Measurements from ENCODE around the gene KCNJ18. TPM values are rescaled to one million over a fixed set of nuclear protein-coding genes. Genes with fewer than 3 reads are reported as not detected.
A peak's percentile ranks its signal among the peaks of the same experiment; 100 is the strongest.
"Not testable (repeated sequence)": the region's sequence is repeated elsewhere in the genome, so short reads cannot be mapped to it uniquely, and the experiment has no call there.

The KCNJ18 gene
- total RNA-seq, 1 donor from 2014 or later: not detected

DNA sequence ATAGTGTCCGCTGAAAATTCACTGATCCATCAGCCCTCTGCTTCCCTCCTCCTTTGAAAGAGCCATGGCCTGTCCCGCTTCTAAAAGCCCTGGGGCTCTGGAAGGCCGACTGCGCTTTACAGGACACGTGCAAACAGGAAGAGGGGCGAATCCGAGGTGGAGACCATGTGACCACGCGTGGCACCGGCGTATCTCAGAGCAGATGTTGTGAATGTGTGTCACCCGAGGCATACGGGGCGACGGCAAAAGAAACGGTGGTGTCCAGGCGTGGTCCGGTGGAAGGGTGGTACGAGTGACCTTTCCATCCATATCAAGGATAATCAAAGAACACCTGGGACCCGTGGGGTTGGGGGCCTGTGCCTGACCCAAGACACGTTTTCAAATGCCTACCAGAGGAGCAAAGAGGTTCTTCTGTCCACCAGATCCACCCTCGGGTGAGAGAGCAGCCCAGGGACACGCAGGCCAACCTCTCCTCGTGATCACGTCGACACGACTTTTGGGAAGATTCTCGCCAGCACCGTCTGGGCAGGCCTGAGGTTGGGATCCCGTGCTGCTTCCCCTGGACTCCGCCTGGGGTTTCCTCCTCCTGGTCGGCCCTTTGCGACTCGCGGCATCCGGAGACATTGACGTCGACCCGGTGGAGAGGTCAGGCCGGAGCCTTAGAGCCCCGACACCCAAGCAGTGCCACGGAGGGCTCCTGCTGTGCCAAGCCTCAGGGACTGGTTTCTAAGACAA is 7.1 kb upstream of the KCNJ18 start:
- DNase-seq: not testable (repeated sequence)

DNA sequence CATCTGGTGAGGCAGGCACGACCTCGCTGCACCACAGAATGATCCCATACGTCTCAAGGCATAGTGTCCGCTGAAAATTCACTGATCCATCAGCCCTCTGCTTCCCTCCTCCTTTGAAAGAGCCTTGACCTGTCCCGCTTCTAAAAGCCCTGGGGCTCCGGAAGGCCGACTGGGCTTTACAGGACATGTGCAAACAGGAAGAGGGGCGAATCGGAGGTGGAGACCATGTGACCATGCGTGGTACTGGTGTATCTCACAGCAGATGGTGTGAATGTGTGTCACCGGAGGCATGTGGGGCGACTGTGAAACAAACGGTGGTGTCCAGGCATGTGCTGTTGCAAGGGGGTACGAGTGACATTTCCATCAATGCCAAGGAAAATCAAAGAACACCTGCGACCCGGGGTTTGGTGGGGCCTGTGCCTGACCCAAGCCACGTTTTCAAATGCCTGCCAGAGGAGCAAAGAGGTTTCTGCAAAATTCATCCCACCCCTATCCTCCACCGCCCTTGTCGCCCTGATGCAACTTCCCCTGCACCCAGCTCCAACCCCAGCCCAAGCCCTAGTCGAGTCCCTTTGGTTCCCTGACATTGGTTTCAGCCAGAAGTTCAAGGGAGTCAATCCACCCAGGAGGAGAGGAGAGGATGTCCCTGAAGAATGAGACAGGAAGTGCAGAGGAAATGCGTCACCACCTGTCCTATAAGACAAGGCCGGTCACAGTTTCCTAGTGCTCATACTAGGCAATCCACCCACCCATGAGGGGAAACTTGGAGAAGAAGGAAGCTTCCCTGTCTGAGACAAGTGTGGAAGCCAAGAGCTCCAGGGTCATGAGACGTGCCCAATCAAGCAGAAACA is 5.9 kb upstream of the KCNJ18 start:
- DNase-seq: no peak

DNA sequence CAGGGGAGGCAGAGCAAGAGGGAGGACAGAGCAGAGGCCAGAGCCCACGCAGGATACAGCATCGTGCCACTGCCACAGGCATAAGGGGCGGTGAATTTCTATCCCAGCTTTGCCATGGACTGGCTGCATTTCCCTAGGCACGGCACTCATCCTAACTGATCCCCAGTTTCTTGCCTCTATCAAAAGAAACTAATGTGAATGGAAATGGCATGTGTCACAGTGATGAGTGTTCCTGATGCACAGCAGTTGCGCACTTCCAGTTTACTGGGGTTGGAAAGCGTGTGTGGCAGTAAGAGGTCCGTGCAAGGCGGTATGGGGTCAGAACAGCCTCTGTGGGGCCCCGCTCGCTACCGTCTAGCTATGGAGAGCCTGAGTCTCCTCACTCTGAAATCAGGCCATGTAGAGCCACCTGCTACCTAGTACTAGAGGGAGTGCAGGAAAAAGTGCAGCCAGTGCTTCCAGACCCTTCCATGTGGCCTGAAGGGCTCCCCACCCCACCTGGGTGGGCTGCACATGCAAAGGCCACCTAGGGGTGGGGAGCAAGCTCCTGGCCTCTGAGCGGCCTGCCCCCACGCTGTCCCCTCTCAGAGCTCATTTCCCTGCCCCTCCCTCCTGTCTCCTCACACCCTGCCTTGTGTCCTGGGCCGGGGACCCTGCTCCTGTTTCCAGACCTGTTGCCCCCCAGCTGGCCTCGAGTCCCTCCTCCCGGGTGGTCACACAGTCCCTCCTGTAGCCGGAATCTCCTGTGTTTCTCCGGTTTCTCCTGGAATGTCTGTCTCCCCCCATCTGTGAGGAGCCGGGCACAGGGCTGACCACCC is 5.0 kb upstream of the KCNJ18 start:
- DNase-seq: no peak

DNA sequence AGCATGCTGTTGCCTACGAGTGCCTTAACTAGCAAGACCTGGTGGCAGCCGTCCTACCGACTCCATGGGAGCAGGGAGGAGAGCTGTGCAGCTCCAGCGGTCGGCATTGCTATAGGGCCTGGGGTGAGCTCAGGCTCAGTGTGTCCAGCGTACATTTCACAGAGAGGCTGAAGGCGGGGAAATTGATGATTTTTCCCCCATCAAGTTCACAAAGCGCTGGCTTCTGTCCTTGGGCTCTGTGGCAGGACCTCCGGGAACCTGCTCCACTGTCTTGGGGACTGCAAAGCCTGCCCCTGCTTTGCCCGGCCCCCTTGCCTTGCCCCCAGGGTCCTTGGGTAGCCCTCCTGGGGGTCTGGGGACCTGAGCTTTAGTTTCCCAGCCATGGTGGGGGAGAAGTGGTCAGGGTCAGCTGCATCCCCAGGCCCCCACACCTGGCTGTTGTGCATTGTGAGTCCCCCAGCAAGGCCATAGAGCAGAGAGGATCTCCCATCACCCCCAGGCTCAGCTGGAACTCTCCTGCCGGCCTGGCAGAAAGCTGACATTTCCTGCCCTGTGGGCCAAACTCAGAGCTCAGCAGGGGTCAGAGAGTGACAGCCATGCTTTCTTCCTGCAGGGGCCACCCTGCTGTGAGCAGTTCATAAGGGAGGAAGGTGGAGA is 3.9 kb upstream of the KCNJ18 start:
- no peak for DNase-seq

DNA sequence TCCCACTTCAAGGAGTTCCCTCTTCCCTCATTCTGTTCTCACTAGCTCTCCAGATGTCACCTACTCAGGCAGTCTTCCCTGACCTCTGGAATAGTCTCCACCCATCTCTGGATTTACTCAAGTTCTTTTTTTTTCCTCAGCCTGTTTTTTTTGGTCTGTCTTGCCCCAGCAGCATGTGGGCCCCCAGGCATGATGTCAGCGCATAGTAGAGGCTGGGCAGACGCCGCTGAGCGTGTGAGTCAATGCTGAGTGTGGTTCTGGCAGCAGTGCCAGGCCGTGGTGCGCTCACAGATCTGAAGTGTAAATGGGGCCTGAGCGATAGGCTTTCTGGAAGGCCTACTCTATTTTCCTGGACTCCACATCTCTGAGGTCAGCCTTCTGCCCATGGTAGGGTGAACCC is 2.7 kb upstream of the KCNJ18 start:
- peak; percentile 33 for DNase-seq

DNA sequence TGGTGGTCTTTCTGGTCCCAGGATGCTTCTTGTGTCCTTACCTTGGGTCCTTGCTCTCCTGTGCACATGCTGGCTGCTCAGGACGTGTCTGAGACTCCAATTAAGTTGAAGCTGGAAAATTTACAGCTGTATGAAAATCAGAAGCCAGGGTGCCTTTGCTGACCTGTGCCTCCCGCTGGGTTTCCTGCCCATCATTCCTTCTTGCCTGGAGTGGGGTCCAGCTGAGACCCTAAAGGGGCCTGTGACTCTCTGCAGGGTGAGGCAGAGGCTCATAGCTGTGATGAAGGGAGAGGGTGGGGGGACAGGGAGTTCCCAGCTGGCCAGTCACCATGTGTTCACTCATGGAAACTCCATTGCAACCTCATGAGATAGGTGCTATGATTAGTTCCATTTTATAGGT is 1.5 kb upstream of the KCNJ18 start:
- DNase-seq: not testable (repeated sequence)

DNA sequence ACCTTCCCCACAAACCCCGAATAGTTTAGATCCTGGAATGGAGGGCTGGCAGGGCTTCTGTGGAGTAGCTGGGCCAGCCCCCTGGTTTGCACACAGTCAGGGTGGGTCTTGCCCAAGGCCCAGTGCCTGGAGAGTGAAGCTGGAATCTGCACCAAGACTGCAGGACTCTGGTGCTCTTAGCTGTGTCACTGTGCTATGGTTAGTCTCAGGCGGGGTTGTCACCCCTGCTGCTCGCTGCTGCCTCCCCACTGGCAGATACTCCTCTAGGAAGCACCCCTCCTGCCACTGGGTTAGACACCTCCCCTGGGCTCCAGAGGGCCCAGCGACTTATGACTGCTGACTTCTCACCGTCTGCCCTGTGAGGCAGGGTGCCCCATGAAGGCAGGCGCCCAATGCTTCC is 842 bp upstream of the KCNJ18 start:
- not testable (repeated sequence) for DNase-seq

DNA sequence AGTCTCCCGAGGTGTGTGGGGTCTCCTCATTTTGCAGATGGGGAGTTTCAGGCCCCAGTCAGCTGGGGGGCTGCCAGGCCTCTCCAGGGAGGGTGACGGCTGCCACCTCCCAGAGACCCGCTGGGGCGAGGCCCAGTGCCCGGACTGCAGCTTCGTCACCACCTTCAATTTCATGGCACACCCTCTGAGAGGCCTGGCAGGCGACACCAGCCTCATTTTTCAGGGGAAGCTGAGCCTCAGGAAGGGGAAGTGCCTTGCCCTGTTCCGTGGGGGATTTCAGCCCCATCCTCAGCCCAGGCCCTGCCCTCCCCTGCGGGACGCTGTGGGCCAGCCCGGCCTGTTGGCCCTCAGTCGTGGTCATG is 362 bp downstream of the KCNJ18 start:
- DNase-seq: not testable (repeated sequence)

DNA sequence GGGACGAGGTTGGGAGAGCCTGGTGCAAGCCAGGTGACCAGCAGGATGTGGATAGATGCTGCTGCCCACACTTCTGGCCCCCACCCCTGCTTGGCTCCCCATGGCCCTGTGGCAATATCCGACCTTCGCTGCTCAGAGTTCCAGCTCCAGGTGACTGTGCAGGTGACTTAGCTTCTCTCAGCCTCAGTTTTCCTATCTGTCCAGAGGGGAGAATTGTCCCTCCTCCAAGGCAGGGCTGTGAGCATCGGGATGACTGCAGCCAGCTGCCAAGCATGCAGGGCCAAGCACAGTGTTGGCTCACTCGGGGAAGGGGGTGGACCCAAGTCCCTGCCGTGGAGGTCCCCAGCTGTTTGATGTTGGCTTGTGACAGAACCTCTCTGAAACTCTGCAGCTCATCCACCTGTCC is 1.1 kb downstream of the KCNJ18 start:
- DNase-seq: not testable (repeated sequence)

DNA sequence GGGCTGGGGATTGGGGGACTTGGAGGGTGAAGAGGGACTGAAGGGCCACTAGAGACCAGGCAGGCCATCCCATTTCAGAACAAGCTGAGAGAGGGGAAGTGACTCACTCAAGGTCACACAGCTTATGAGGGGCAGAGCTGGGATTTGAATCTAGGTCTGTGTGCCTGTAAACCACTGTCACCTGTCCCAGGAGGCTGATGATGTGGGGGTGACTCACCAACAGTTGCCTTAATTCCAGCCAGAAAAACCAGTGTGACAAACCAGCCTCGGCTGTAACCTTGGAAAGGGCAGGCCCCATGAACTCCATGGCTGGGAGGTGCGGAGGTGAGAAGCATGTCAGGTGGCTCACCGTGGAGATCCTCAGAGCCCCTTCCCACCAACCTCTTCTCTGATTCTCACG is 1.6 kb downstream of the KCNJ18 start:
- not testable (repeated sequence) for DNase-seq

DNA sequence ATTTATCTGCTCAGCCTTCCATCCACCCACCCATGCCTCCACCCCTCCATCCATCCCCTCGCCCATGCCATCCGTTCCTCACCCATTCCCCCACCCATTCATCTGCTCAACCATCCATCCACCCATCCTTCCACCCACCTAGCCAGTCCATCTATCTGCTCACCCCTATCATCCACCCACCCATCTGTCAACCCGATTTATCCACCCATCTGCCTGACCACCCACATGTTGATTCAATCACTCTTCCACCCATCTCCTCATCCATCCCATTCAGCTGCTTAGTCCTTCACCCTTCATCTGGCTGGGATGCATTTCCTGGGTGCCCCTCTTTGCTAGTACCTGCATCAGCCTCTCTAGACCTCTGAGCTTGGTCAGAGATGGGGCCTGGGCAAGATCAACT is 3.9 kb downstream of the KCNJ18 start:
- DNase-seq: not testable (repeated sequence)

DNA sequence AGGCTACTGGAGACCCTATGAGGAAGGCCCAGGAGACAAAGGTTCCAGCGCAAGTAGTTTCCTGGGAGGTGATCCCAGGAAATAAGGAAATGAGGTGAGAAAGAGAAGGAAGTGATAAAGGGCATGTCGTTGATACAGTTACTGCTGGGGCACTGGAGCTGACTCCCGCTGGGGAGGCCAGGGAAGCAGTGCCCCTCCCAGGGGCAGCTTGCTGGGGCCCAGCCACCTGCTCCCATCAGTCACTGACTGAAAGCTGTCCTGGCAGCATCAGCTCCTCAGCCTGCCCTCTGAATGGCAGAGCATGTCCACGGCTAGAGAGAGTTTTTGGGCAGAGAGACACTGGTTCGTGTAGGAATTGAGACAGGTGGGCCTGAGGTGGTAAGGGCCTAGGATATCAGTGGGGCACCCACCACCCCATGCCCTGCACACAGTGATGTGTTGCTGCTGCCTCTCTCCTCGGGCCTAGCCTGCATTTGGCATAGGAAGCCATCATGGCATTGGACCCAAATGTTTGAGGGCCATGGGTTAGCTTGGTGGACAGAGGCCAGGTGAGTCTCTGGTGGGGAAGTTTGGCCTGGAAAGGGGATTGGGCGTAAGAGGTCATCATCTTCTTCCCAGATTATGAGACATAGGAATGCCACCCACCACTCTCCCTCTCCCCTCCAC is 4.7 kb downstream of the KCNJ18 start:
- not testable (repeated sequence) for DNase-seq

DNA sequence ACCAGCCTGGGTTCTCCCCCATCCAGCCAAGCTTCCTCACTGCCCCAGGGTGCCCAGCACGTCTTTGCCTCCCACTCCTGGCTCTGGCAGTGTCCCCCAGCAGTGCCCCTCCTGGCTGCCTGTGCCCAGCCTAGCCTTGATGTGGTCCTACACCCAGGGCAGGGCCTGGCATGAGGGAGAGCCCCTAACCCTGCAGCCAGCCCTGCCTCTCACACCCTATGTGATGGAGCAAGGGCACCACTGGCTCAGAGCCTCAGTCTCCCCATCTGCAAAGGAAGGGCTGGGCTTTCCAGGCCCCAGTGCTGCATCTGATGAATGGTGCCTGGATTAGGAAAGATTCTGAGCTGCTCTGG is 5.2 kb downstream of the KCNJ18 start:
- DNase-seq: not testable (repeated sequence)

DNA sequence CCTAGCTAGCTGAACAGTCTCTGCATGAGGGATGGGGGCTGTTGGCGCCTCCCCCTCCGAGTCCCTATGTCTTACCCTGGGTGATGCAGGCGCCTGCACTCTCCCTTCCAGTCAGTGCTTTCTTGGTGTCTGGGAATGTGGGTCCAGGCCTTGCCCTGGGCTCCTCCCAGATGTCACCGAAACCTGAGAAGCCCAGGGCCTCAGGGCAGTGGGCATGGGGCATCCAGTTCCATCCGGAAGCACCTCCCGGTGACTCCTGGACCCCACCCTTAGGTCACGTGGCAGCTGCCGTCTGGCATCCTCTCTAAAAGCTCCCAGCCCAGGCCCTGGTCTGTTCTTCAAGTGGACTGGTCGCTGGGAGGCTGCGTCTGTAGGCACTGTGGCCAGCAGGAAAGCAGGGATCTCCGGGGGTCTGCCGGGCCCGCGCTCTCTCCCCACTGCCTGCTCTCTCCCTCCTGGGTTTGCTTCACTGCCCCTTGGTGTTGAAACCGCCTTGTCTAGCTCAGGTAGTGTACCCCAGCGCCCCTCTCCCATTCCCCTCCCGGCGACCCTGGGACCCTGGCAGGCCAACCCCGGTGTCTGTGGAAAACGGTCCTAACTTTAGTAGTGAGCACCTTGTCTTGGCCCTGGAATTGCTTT is 6.2 kb downstream of the KCNJ18 start:
- not testable (repeated sequence) for DNase-seq

DNA sequence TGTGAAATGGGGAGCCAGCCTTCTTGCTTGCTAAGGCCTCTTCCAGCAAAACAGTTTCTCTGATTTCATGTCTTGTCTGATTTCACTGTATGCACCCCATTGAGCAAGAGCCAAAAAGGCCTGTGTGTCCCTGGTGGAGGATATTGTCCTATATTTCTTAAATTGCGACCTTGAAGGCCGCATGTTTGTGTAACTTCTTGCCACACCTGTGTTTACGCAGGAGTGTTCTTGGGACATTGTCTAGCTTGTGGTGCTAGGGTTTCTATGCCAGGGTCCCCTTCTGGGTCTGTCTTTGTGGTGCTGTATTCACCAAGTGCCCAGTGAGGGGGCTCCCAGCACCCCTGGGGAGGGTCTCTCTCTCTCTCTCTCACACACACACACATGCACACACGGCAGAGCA is 6.8 kb downstream of the KCNJ18 start:
- DNase-seq: not testable (repeated sequence)

DNA sequence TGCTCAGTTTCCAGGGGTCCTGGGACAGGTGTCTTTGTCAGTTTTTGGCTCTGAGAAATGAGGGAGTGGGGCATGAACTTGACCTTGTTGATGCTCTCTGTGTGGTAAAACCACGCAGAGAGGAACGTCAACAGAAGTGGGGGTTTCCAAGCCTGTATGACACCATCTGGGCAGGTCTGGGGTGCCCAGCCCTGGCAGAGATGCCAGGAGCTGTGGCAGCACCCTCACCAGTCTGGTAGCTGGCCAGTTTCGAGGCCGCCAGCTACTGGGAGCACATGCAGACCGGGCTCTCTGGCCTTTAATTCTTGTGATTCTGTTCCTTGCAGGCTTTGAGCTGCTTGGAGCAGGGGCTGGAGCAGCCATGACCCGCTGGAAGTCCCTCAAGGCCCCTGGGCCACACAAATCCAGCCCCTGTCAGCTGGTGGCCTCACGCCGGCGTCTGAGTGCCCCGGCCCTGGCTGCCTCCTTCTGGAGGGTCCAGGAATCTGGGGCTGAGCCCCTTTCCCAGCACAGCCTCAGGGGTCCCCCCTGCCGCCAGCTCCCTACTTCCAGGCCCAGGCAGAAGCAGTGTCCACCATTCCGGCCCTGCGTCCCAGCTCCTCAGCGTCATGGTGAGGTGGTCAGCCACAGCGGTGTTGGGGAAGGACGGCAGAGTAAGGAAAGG is 7.4 kb downstream of the KCNJ18 start:
- DNase-seq: not testable (repeated sequence)

DNA sequence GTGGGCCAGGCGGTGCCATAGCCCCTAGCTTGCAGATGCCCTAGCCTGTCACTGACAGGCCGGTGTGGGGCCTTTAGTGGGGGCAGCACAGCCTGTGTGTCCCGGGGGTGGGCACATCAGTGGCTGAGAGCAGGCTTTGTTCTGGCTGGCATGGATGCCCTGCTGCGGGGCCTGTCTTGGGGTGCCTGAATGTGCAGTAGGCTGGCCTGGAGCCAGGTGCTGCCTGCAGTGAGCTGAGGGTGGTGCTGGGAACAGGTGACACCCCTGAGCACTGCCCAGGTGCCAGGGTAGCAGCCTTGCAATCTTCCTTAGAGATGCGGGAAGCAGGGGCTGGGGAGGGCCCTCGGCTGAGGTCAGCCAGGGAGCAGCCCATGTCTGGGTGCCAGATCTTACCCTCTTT is 8.8 kb downstream of the KCNJ18 start:
- DNase-seq: not testable (repeated sequence)

DNA sequence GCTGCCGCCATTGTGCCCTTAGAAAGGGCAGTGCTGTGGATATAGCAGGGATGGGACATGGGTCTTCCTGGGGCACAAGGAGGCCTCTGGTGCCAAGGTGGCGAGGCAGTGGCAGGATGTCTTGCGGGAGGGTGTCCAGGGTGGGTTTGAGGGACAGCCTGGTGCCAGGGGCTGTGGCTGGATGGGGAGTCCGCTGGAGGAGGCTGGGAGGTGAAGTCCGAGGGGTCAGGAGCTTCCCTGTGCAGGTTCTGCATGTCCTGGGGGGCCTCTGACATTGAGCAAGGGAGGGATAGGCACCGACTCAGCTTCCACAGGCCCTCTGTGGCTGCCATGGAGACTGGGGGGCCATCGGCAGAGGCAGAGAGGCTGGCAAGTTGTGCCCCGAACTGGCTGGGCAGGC is 9.7 kb downstream of the KCNJ18 start:
- not testable (repeated sequence) for DNase-seq

DNA sequence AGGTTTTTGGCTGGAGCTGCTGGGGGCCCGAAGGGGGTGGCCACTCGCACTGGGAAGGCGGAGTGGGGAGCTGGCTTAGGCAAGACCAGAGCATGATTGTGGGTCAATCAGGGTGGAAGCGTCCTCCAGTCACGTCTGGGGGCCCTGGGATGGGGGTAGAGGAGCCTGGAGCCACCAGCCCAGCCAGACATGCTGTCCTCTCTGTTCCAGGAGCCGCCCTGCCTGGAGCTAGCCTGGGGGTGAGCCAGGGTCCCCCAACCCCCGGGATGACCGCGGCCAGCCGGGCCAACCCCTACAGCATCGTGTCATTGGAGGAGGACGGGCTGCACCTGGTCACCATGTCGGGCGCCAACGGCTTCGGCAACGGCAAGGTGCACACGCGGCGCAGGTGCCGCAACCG is 10.2 kb downstream of the KCNJ18 start:
- not testable (repeated sequence) for DNase-seq

DNA sequence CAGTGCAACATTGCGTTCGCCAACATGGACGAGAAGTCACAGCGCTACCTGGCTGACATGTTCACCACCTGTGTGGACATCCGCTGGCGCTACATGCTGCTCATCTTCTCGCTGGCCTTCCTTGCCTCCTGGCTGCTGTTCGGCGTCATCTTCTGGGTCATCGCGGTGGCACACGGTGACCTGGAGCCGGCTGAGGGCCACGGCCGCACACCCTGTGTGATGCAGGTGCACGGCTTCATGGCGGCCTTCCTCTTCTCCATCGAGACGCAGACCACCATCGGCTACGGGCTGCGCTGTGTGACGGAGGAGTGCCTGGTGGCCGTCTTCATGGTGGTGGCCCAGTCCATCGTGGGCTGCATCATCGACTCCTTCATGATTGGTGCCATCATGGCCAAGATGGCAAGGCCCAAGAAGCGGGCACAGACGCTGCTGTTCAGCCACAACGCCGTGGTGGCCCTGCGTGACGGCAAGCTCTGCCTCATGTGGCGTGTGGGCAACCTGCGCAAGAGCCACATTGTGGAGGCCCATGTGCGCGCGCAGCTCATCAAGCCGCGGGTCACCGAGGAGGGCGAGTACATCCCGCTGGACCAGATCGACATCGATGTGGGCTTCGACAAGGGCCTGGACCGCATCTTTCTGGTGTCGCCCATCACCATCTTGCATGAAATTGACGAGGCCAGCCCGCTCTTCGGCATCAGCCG is 10.8 kb downstream of the KCNJ18 start:
- DNase-seq: not testable (repeated sequence)
